GM23248 (cell line): ENCODE data around the gene MYH7B.

Experiments
- EZH2 ChIP-seq: fragments of 200-600 bp; sonication (generic); IDR thresholded peaks from 2 replicates; pipeline ENCODE4 v1.6.1; 2018; ENCODE audit warnings: antibody characterized with exemption, mild to moderate bottlenecking; ENCODE audit not compliant: insufficient read depth, poor library complexity, severe bottlenecking
- EZH2phosphoT487 ChIP-seq: fragments of 200-600 bp; sonication (generic); IDR thresholded peaks from 2 replicates; pipeline ENCODE4 v1.6.1; 2018; ENCODE audit warnings: antibody characterized with exemption, moderate library complexity, mild to moderate bottlenecking, low read depth; ENCODE audit not compliant: insufficient read depth

- TF ChIP-seq EZH2 (no peak), EZH2phosphoT487 (no peak)
These were observed 11.8 kb downstream of the MYH7B start for GRCh38 chr20:34967421-34967820.
